HG02623 (cell line): ENCODE results near the gene SRPK2.

Experiments
- ATAC-seq: cut with Tn5 transposase; IDR thresholded peaks from one replicate; pipeline ENCODE4 v1.9.1; 2021; ENCODE audit warnings: moderate library complexity; ENCODE audit not compliant: unreplicated experiment

Gene SRPK2

DNA sequence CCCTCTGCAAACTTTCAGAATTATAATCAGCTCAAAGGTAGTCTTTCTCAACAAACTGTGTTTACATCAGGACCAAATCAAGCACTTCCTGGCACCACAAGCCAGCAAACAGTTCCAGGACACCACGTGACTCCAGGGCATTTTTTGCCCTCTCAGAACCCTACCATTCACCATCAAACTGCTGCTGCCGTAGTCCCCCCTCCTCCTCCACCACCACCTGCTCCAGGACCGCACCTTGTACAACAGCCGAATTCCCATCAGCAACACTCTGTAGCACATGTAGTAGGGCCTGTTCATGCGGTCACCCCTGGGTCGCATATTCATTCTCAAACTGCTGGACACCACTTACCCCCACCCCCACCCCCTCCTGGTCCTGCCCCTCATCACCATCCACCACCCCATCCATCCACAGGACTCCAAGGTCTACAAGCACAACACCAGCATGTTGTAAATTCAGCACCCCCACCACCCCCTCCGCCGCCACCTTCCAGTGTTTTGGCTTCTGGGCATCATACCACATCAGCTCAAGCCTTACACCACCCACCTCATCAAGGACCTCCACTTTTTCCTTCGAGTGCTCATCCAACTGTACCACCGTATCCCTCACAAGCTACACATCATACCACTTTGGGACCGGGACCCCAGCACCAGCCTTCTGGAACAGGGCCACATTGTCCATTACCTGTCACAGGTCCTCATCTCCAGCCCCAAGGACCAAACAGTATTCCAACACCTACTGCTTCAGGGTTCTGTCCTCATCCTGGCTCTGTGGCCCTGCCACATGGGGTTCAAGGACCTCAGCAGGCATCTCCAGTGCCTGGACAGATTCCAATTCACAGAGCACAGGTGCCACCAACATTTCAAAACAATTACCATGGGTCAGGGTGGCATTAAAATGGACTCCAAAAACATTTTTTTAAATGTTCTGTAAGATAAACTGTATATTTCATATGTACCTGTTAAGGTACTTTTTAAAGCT, 276.0 kb downstream of the SRPK2 start:
- no peak for ATAC-seq

- no peak for ATAC-seq
These were observed 281.3 kb downstream of the SRPK2 start for GRCh38 chr7:105107458-105107857.

- ATAC-seq: no peak
These were observed 282.2 kb downstream of the SRPK2 start for GRCh38 chr7:105106473-105106872.

GRCh38 chr7:105105579-105105978, 283.1 kb downstream of the SRPK2 start:
- ATAC-seq: no peak

GRCh38 chr7:105102557-105103352, 286.0 kb downstream of the SRPK2 start:
- no peak for ATAC-seq

DNA sequence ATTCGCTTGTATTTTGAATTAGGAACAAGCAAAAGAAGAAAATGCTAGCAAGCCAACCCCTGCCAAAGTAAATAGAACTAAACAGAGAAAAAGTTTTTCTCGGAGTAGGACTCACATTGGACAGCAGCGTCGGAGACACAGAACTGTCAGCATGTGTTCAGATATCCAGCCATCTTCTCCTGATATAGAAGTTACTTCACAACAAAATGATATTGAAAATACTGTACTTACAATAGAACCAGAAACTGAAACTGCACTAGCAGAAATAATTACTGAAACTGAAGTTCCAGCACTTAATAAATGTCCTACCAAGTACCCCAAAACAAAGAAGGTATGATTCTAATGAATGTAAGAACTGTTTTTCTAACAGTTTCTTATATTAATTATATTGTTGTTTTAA, 286.9 kb downstream of the SRPK2 start:
- no peak for ATAC-seq

GRCh38 chr7:105098863-105099515, 289.7 kb downstream of the SRPK2 start:
- peak; percentile 77 for ATAC-seq

GRCh38 chr7:105097619-105098018, 291.1 kb downstream of the SRPK2 start:
- no peak for ATAC-seq

DNA sequence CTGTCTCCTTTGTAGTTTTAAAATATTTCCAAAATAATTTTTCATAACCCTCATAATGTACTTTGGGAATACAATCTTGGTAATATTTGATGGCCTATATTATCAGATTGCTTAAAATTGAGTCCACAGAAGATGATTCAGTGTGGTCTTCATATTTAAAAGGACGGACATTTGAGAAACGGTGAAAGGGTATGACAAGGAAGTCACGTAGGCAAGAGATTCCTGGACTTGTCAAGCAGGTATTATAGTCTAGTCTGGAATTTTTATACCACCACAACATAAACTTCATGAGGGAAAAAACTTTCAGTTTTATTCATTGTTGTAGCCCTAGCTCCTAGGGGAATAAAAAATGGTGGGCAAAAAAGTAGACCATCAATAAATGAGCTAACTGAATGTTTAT, 292.4 kb downstream of the SRPK2 start:
- ATAC-seq: no peak

DNA sequence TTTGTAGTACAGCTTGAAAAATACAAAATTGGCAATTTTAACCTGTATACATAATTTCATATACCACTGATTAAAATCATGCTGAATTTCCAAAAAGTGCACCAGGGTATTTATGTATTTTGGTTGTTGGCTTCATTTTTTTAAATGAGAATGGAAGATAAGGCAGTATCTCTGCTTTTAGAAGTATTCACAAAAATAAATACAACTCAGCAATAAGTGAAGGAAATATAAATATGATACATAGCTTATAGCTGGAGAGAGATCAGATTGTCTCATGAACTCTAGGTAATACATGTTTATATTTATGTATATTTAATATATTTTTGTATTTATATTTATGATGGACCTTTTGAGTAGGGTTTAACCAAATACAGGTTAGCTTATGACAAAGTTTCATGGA, 293.8 kb downstream of the SRPK2 start:
- no peak for ATAC-seq

GRCh38 chr7:105088456-105088855, 300.3 kb downstream of the SRPK2 start:
- ATAC-seq: no peak

DNA sequence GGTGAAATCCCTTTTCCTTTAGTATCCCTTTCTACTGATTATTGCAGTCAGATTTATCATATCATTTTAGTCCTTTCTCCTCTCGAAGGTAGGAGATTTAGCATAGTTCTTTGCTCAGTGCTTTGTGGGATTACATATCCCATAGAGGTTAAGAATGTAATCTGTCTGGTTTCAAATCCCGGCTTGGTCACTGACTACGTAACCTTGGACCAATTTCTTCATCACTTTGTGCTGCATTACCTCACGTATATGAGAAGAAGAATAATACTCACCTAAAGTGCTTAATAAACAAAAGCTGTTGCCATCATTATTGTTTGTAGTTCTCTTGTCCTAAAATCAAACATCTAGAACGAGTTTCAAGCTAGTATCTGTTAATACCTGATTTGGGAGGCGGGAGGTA, 300.7 kb downstream of the SRPK2 start:
- no peak for ATAC-seq

DNA sequence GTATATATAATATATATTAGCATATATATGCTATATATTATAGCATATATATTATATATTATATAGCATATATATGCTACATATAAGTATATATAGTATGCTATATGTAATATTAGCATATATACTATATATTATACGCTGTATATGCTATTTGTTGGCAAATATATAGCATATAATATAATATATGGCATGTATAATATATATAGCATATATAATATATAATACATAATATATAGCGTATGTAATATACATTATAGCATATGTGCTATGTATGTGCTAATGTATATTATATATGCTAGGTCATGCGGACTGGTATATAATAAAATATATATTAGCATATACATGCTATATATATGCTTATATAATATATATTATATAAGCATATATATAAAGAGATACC, 301.9 kb downstream of the SRPK2 start:
- ATAC-seq: no peak

- ATAC-seq: no peak
These were observed 304.1 kb downstream of the SRPK2 start for GRCh38 chr7:105084581-105084980.

GRCh38 chr7:105079348-105079747, 309.4 kb downstream of the SRPK2 start:
- no peak for ATAC-seq

DNA sequence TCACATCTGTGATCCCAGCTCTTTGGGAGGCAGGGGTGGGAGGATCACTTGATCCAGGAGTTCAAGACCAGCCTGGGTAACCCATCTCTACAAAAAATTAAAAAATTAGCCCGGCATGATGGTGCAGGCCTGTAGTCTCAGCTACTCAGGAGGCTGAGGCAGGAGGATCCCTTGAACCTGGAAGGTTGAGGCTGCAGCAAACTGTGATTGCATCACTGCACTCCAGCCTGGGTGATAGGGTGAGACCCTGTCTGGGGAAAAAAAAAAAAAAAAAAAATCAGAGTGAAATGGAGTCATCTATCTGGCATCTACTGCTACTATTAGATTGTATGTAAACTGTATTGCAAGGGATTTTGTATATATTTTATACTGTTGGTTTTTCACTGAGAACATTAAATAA, 315.6 kb downstream of the SRPK2 start:
- no peak for ATAC-seq

- ATAC-seq: no peak
These were observed 319.8 kb downstream of the SRPK2 start for GRCh38 chr7:105068886-105069285.

DNA sequence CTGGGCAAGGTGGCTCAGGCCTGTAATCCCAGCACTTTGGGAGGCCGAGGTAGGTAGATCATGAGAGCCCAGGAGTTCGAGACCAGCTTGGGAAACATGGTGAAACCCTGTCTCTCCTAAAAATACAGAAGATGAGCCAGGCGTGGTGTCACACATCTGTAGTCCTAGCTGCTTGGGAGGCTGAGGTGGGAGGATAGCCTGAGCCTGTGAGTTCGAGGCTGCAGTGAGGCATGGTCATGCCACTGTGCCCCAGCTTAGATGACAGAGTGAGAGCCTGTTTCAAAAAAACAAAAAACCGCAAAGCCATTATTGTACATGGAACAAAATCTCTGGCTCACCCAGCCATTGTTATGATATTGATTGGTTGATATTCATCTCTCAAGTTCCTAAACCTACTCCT, 321.0 kb downstream of the SRPK2 start:
- no peak for ATAC-seq
